PC-3 (cell line): ENCODE data around the gene NBEAL1. TPM values are rescaled to one million over a fixed set of nuclear protein-coding genes. Genes with fewer than 3 reads are reported as not detected.
"Not testable (repeated sequence)": the region's sequence is repeated elsewhere in the genome, so short reads cannot be mapped to it uniquely, and the experiment has no call there.

Experiments used
- ATAC-seq: fragments of 200-7000 bp; cut with Tn5 transposase; 2 replicates; pipeline ENCODE4 v1.9.1; 2020; ENCODE audit warnings: mild to moderate bottlenecking, moderate library complexity
- BruUV-seq: library from RNA; stranded (reverse); fragments of 400-500 nt; replicated peaks from 2 replicates; lab custom pipeline; 2021; lab: Mats Ljungman, UMichigan
- CTCF ChIA-PET: fragments of 300-600 bp; sonication (Branson Sonifier 250); formaldehyde crosslinking; loops from one replicate; lab custom pipeline; 2022; ENCODE audit warnings: antibody characterized with exemption; lab: Charles Lee
- POLR2A ChIA-PET: fragments of 300-600 bp; sonication (Branson Sonifier 250); formaldehyde crosslinking; loops from one replicate; lab custom pipeline; 2022; ENCODE audit warnings: antibody characterized with exemption; ENCODE audit not compliant: unreplicated experiment; lab: Charles Lee
- DNase-seq: peaks from one replicate; pipeline ENCODE4 v3.0.0-alpha.2; 2015
- H2AFZ ChIP-seq: fragments of 300-600 bp; sonication (generic); 2 replicates; pipeline ENCODE4 v1.6.0; 2016; ENCODE audit warnings: antibody characterized with exemption, low read length
- H3F3A ChIP-seq: fragments of 300-600 bp; sonication (generic); one replicate; pipeline ENCODE4 v1.6.0; 2017; ENCODE audit warnings: antibody characterized with exemption, low read length, control low read depth, mild to moderate bottlenecking; ENCODE audit not compliant: unreplicated experiment
- H3K27ac ChIP-seq: fragments of 300-600 bp; sonication (generic); 2 replicates; pipeline ENCODE4 v1.5.1; 2016; ENCODE audit warnings: mild to moderate bottlenecking, low read length
- H3K27me3 ChIP-seq: fragments of 300-600 bp; sonication (generic); 2 replicates; pipeline ENCODE4 v1.6.1; 2016; ENCODE audit warnings: low read length, mixed read lengths
- H3K36me3 ChIP-seq: fragments of 300-600 bp; sonication (generic); 2 replicates; pipeline ENCODE4 v1.6.1; 2016; ENCODE audit warnings: low read depth, mixed run types, low read length, mixed read lengths
- H3K4me1 ChIP-seq: fragments of 300-600 bp; sonication (generic); 2 replicates; pipeline ENCODE4 v1.5.1; 2016; ENCODE audit warnings: low read length; ENCODE audit not compliant: insufficient read depth
- H3K4me2 ChIP-seq: fragments of 300-600 bp; sonication (generic); 2 replicates; pipeline ENCODE4 v1.6.0; 2016; ENCODE audit warnings: low read length
- H3K4me3 ChIP-seq: fragments of 300-600 bp; sonication (generic); 2 replicates; pipeline ENCODE4 v1.5.1; 2016; ENCODE audit warnings: mild to moderate bottlenecking, low read length, mixed read lengths
- H3K79me2 ChIP-seq: fragments of 300-600 bp; sonication (generic); 2 replicates; pipeline ENCODE4 v1.6.1; 2017; ENCODE audit warnings: low read length, mixed read lengths
- H3K9ac ChIP-seq: fragments of 300-600 bp; sonication (generic); 2 replicates; pipeline ENCODE4 v1.6.0; 2016; ENCODE audit warnings: mild to moderate bottlenecking, low read length
- H3K9me2 ChIP-seq: fragments of 300-600 bp; sonication (generic); replicated peaks from 2 replicates; pipeline ENCODE4 v1.6.1; 2016; ENCODE audit warnings: mixed run types, low read length, mixed read lengths
- H3K9me3 ChIP-seq: fragments of 300-600 bp; sonication (generic); 2 replicates; pipeline ENCODE4 v1.6.1; 2016; ENCODE audit warnings: low read length, mixed read lengths
- H4K20me1 ChIP-seq: fragments of 300-600 bp; sonication (generic); 2 replicates; pipeline ENCODE4 v1.6.1; 2016; ENCODE audit warnings: low read length, mixed read lengths
- EZH2 ChIP-seq: fragments of 300-600 bp; sonication (generic); IDR thresholded peaks from one replicate; pipeline ENCODE4 v1.6.1; 2017; ENCODE audit warnings: antibody characterized with exemption, mild to moderate bottlenecking, low read length; ENCODE audit not compliant: unreplicated experiment
- EZH2phosphoT487 ChIP-seq: fragments of 300-600 bp; sonication (generic); IDR thresholded peaks from 2 replicates; pipeline ENCODE4 v1.6.1; 2018; ENCODE audit warnings: mild to moderate bottlenecking, antibody characterized with exemption, low read length, borderline replicate concordance
- intact Hi-C: fragments of 100-400 bp; cut with micrococcal nuclease; formaldehyde crosslinking; loops from 2 replicates; pipeline ENCODE4 v1.9.0; 2023
- total RNA-seq: library from RNA; depleted of rRNA; stranded (reverse); fragments of >200 nt; gene quantifications from 2 replicates; pipeline ENCODE4 v1.2.3, GENCODE V29; 2014
- TF ChIP-seq, protein P1 (sequence below): fragments of 300-600 bp; sonication (generic); conservative IDR thresholded peaks from 2 replicates; pipeline ENCODE4 v1.5.1; 2017; ENCODE audit warnings: antibody characterized with exemption, low read depth, mild to moderate bottlenecking, low read length

The NBEAL1 gene
- total RNA-seq, 1 experiment from 2014 or later = 9.9 TPM

DNA sequence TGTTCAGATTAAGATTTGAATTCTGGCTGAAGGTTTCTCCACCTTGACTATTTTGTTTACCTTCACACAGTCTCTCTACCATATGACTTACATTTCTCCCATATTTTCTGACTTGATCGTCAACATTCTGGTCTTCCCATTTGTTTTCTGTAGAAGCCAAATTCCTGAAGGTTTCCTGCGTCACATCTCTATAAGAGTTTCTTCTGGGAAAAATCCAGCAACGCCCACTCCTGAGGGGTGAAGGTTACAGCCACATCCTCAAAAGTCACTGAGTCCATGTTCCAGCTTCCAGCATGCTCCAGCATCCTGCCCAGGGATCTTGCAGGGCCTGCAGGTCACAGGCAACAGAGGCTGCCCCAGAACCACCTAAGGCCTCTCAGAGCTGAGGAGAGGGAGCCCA lies 47.5 kb downstream of the NBEAL1 start:
- DNase-seq (no peak), ATAC-seq (no peak)
- no TSS peak for BruUV-seq
- CTCF ChIA-PET = no interaction called here
- H3K4me3 ChIP-seq = no peak overlapping the region
- H3K79me2 ChIP-seq = no peaks in the 10 kb centered on the region
- H3K9ac ChIP-seq = no peak overlapping the region
- no peak overlapping the region for H3K27ac ChIP-seq
- POLR2A ChIA-PET = no interaction called here
- no peaks in the 10 kb centered on the region for H3K9me2 ChIP-seq
- H3K4me2 ChIP-seq = no peak overlapping the region
- no peaks in the 10 kb centered on the region for H3K9me3 ChIP-seq
- peaks cover 12% of the 10 kb centered on the region; the same call in 1 of the 2 replicates for H3K36me3 ChIP-seq
- H3K27me3 ChIP-seq = no peaks in the 10 kb centered on the region
- no peaks in the 10 kb centered on the region for H3F3A ChIP-seq
- H2AFZ ChIP-seq = no peak overlapping the region
- H3K4me1 ChIP-seq = no peaks in the 10 kb centered on the region
- TF ChIP-seq, protein P1, sequence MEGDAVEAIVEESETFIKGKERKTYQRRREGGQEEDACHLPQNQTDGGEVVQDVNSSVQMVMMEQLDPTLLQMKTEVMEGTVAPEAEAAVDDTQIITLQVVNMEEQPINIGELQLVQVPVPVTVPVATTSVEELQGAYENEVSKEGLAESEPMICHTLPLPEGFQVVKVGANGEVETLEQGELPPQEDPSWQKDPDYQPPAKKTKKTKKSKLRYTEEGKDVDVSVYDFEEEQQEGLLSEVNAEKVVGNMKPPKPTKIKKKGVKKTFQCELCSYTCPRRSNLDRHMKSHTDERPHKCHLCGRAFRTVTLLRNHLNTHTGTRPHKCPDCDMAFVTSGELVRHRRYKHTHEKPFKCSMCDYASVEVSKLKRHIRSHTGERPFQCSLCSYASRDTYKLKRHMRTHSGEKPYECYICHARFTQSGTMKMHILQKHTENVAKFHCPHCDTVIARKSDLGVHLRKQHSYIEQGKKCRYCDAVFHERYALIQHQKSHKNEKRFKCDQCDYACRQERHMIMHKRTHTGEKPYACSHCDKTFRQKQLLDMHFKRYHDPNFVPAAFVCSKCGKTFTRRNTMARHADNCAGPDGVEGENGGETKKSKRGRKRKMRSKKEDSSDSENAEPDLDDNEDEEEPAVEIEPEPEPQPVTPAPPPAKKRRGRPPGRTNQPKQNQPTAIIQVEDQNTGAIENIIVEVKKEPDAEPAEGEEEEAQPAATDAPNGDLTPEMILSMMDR = no peak
- intact Hi-C loops = no loop called here
- H4K20me1 ChIP-seq = no peaks in the 10 kb centered on the region

DNA sequence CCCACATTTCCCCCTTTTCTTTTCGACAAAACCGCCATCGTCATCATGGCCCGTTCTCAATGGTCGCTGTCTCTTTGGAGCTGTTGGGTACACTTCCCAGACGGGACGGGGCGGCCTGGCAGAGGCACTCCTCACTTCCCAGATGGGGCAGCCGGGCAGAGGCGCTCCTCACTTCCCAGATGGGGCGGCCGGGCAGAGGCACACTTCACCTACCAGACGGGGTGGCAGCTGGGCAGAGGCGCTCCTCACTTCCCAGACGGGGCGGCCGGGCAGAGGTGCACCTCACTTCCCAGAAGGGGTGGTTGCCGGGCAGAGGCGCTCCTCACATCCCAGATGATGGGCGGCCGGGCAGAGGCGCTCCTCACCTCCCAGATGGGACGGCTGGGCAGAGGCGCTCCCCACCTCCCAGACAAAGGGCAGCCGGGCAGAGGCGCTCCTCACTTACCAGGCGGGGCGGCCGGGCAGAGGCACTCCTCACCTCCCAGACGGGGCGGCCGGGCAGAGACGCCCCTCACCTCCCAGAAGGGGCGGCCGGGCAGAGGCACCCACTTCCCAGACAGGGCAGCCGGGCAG lies 51.9 kb downstream of the NBEAL1 start:
- H2AFZ ChIP-seq, ATAC-seq, H3K4me2 ChIP-seq, POLR2A ChIA-PET, H3K4me3 ChIP-seq, H3K27ac ChIP-seq, H3K4me1 ChIP-seq, intact Hi-C loops, H3K9me2 ChIP-seq, DNase-seq, H4K20me1 ChIP-seq, H3K9ac ChIP-seq, H3K9me3 ChIP-seq, H3K79me2 ChIP-seq, BruUV-seq, H3F3A ChIP-seq, H3K27me3 ChIP-seq, CTCF ChIA-PET: not testable (repeated sequence)
- peaks cover 12% of the 10 kb centered on the region; the same call in 1 of the 2 replicates for H3K36me3 ChIP-seq

DNA sequence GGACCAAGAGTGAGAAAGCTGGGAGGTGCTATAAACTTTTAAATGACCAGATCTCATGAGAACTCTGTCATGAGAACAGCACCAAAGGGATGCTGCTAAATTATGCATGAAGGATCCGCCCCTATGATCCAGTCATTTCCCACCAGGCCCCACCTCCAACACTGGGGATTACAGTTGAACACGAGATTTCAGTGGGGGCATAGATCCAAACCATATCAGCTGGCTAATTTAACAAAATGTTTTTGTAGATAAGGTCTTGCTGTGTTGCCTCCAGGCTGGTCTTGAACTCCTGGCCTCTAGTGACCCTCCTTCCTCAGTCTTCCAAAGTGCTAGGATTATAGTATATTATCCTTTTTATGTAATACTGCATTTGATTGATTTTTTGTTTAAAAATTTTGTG lies 56.0 kb downstream of the NBEAL1 start:
- Histone ChIP-seq H3K4me1 (no peaks in the 10 kb centered on the region), H3K9ac (no peak overlapping the region), H3K27me3 (no peaks in the 10 kb centered on the region), H3K9me2 (no peaks in the 10 kb centered on the region), H2AFZ (no peak overlapping the region), H3K4me2 (no peak overlapping the region), H3K36me3 (peaks cover 7% of the 10 kb centered on the region; the same call in 1 of the 2 replicates), H3K4me3 (no peak overlapping the region), H4K20me1 (no peaks in the 10 kb centered on the region), H3K9me3 (no peaks in the 10 kb centered on the region), H3F3A (no peaks in the 10 kb centered on the region), H3K27ac (no peak overlapping the region), H3K79me2 (no peaks in the 10 kb centered on the region)
- TF ChIP-seq EZH2 = no peak
- POLR2A ChIA-PET = no interaction called here
- ATAC-seq = no peak
- DNase-seq = no peak
- CTCF ChIA-PET = no interaction called here
- no TSS peak for BruUV-seq
- intact Hi-C loops = no loop called here

DNA sequence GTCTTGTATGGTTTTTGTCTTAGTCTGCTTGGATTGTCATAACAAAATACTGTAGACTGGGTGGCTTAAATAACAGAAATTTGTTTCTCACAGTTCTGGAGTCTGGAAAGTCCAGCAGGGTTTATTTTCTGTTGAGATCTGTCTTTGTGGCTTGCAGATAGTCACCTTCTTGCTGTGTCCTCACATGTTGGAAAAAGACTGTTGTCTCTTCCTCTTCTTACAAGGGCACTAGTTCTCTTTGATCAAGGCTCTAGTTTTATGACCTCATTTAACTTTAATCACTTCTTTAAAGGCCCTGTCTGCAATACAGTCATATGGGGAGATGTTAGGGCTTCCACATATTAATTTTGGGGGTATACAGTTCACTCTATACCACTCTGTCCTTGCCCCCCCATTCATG lies 56.5 kb downstream of the NBEAL1 start:
- no TSS peak for BruUV-seq

More for the DNA sequence above, 56.5 kb downstream of the NBEAL1 start:
- Histone ChIP-seq H3K27ac (no peak overlapping the region), H3K4me3 (no peak overlapping the region), H3K9me2 (no peaks in the 10 kb centered on the region), H3K79me2 (no peaks in the 10 kb centered on the region), H3K9ac (no peak overlapping the region), H2AFZ (no peak overlapping the region), H3K27me3 (no peaks in the 10 kb centered on the region), H4K20me1 (no peaks in the 10 kb centered on the region), H3K4me2 (no peak overlapping the region), H3K9me3 (no peaks in the 10 kb centered on the region), H3F3A (no peaks in the 10 kb centered on the region), H3K36me3 (peaks cover 7% of the 10 kb centered on the region; the same call in 1 of the 2 replicates), H3K4me1 (no peaks in the 10 kb centered on the region)
- no peak for TF ChIP-seq EZH2phosphoT487
- no peak for TF ChIP-seq EZH2
- TF ChIP-seq, protein P1 = no peak
- POLR2A ChIA-PET = no interaction called here
- DNase-seq = no peak
- CTCF ChIA-PET = no interaction called here
- no peak for ATAC-seq
- intact Hi-C loops = no loop called here
